GM19099 (cell line): ENCODE measurements around the gene BRD7.

Experiments
- POLR2A ChIP-seq: IDR thresholded peaks from 3 replicates; pipeline ENCODE4 v1.6.1; 2011; ENCODE audit warnings: low read depth; ENCODE audit not compliant: insufficient read length; ENCODE audit errors: extremely low read depth

The BRD7 gene

DNA sequence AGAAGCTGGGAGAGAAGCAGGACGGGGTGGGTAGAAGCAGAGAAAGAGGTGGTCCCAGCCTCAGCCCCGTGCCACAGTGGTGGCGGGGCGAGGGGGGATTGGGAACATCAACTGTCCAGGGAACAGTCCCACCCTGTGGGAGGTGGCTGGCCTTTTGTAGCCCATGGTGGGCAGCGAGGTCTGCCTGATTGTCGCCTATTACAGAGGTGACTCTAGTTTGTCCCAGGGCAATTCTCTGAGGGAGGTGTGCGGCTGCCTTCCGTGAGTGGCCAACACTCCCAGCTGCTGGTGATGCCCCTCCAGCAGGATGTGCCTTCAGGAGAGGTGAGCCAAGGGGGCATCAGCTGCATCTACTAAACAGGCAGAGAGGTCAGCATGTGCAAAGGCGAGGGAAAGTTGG lies 5.0 kb upstream of the BRD7 start:
- TF ChIP-seq POLR2A, result no peak

DNA sequence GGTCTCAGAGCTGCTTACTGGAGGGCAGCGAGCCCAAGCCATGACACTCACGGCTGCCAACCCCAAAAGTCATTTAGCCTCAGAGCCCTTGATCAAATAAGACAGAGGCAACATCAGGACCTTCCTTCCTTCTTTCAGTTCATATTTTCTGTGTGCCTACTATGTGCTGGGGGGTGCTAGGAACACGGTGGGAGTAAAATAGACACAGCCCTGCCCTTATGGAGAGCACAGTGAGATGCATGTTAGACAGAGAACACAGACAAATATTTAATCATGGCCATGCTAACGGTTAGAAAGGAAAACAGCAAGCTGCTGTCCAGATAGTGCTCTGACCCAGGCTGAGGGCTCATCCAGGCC lies 4.5 kb upstream of the BRD7 start:
- no peak for TF ChIP-seq POLR2A

DNA sequence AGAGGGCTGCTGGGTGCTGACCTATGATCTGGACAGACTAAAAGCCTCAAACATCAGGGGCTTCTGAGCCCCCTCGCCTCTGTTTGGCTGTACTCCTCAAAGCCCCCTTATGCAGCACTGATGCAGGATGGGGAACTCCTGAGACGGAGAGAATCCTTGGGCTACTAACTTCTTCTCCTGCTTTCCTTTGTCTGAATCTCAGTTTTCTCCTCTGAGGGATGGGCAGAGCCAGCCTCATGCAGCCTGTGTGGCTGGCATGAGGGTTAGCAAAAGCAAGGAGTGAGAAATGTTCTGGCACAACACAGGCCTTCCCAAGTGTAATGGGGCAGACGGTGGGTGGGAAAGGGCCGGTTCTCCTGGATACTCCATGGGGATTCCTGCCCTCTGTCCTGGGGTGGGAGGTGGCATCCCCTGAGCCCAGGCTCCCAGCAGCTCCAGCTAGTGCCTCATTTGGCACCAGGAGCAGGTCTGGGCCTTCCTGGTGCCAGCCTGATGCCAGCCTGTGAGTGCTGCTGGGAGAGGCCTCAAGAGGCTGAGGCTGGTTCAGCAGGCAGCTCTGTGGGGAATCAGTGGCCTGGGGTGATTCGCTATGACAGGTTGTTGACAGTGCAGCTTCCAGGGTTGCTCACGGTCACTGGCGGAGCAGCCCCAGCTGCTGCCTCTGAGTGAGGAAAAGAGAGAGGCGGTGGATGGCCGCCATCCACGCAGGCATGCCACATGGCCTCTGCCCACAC lies 4.0 kb upstream of the BRD7 start:
- no peak for TF ChIP-seq POLR2A

- TF ChIP-seq POLR2A, result no peak
Observed at GRCh38 chr16:50371936-50372595, 3.3 kb upstream of the BRD7 start.

GRCh38 chr16:50371036-50371716 lies 2.4 kb upstream of the BRD7 start:
- no peak for TF ChIP-seq POLR2A

- no peak for TF ChIP-seq POLR2A
Observed at GRCh38 chr16:50369133-50369804, 481 bp upstream of the BRD7 start.

- no peak for TF ChIP-seq POLR2A
Observed at GRCh38 chr16:50367777-50368409, 895 bp downstream of the BRD7 start.

- TF ChIP-seq POLR2A, result no peak
Observed at GRCh38 chr16:50365791-50366575, 2.8 kb downstream of the BRD7 start.

DNA sequence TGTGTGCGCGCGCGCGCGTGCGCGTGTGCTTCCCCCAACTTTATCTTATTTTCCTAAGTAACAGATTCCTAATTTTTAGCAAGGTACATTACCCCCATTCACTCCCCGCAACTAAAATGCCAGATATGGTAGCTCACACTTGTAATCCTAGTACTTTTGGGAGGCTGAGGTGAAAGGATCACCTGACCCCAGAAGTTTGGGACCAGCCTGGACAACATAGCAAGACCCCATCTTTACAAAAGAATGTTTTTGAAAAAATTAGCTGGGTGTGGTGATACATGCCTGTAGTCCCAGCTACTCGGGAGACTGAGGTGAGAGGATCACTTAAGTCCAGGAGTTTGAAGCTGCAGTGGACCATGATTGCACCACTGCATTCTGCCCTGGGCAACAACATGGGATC lies 5.1 kb downstream of the BRD7 start:
- no peak for TF ChIP-seq POLR2A

- TF ChIP-seq POLR2A, result no peak
Observed at GRCh38 chr16:50360779-50361178, 8.0 kb downstream of the BRD7 start.

DNA sequence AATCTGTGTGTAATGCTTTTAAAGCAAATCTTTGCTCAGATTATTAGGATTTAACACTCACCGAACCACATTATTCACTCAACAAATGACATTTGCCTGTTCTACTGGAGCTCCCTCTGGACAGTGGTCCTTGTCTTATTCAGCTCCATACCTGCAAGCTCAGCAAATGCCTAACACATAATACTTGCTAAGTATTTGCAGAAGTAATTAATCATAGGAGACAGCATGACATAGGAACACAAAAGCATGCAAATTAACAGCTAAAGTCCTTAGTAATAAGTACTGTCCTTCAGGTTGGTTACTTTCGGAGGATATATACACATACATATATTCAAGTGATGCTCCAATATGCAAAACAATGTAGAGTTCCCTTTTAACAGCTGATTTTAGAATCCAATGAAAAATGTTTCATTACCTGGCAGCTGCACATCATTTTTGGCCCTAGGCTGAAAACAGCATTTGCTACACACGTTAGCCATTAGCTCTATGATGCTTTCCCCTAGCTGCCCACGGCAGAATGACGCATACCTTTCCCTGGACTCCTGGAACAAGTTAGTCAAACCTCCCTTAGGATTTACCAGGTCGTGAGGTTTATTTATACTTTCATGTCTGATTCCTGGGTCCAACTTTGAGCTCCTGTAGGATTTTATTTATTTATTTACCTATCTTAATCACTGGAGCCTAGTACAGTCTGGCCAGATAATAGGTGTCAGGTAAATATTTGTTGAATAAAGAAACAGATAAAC lies 8.6 kb downstream of the BRD7 start:
- TF ChIP-seq POLR2A, result no peak

- no peak for TF ChIP-seq POLR2A
Observed at GRCh38 chr16:50359626-50360025, 9.2 kb downstream of the BRD7 start.

- TF ChIP-seq POLR2A, result no peak
Observed at GRCh38 chr16:50354629-50355456, 13.9 kb downstream of the BRD7 start.
